HG02642 (cell line): ENCODE results near the gene CMTR1.

ENCODE experiments used
- ATAC-seq: cut with Tn5 transposase; IDR thresholded peaks from one replicate; pipeline ENCODE4 v1.9.1; 2021; ENCODE audit warnings: mild to moderate bottlenecking; ENCODE audit not compliant: unreplicated experiment, poor library complexity

CMTR1 gene

DNA sequence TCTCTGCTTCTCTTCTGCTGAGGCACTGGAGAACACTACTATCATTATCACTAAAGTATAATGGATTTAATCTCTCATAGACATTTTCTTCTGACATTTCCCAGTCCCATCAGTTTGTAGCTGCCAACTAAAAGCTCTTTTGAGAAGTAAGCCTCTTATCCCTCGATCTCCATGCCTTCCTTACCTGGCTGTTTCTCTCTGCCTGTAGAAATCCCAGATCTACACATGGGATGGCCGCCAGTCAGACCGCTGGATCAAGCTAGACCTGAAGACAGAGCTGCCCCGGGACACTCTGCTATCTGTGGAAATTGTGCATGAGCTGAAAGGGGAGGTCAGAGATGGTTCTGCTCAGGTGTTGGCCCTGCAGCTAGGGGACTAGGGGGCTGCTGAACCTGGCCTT is 41.3 kb downstream of the CMTR1 start:
- ATAC-seq = no peak

DNA sequence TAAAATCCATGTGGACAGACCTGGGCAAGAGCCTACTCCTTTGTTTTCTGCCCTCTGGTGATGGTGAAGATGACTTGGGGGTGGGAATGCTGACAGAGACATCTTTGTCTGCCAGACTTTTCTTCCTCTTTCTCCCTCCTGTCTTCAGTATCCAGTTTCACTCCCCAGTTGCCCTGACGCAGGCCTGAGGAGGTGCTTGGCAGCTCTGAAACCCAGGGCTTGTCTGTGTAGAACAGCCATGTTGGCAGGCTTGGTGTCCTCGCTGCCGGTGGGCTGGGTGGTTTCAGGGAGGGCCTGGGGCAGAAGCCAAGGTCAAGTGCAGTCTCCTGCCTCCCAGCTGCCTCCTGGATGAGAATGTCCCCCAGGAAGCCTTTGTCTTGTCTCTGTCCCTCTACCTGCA is 44.2 kb downstream of the CMTR1 start:
- ATAC-seq = no peak

DNA sequence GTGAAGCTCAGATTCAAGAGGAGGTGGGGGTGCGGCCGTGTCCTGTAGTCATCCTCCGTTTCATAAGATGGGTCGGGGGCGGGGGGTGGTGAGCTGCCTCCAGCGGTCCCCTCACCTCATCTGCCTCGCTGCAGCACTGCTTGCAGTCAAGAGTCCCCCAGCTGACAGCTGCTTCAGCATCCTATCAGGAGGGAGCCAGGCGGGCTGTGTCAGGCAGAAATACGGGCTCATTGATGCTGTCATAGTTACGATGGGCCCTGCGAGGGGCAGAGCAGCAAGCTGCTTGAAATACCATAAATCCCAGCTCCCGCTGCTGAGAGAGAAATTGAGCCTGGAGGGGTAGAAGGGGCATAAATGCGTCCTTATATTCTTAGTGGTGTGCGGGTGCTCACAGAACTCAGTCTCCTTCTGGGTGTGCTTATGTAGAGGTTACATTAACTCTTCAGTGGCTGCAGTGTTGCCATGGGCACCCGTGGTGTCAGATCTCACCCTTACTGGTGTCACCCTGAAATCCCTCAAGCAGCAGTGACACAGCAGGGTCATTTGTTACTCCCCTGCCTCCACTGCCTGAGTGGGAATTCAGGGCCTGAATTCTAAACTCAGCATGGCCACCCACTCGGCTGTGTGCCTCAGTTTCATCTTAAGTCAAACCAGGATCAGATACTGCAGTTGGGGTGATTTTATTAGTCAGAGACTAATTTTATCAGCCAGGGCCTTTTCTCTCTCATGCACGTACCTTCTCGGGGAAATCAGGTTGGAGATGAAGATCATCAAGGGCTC is 44.8 kb downstream of the CMTR1 start:
- ATAC-seq = no peak

GRCh38 chr6:37478827-37479226 is 45.8 kb downstream of the CMTR1 start:
- ATAC-seq = no peak

GRCh38 chr6:37479266-37479854 is 46.3 kb downstream of the CMTR1 start:
- no peak for ATAC-seq

DNA sequence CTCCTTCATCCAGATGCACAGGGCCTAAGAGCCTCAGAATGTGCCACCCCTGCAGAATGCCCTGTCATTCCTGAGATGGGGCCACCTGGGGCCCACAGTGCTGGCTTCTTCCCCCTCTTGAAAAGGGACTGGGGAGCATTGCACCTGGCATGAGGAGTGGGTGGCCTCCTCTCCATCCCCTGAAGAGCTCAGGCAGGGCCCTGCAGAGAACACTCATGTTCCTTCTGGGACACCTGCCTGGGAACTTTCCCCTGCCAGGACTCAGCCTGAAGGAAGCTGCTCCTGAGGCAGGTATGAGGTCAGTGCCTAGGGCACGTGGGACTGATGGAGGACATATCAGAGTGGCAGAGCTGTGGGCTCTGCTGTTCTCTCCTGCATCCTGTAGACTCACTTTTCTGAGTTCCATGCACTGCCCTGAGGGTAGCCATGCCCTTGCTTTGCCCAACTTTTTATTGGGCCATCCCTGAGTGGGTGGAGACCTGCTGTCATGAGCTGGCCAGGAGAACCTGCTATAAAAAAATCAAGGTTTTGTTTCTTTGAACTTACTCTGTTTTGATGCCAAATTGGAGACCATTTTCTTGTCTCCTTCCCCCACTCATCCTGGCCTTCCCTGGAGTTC is 47.2 kb downstream of the CMTR1 start:
- ATAC-seq = no peak

- ATAC-seq = no peak
Observed at GRCh38 chr6:37480951-37481534, 48.0 kb downstream of the CMTR1 start.

DNA sequence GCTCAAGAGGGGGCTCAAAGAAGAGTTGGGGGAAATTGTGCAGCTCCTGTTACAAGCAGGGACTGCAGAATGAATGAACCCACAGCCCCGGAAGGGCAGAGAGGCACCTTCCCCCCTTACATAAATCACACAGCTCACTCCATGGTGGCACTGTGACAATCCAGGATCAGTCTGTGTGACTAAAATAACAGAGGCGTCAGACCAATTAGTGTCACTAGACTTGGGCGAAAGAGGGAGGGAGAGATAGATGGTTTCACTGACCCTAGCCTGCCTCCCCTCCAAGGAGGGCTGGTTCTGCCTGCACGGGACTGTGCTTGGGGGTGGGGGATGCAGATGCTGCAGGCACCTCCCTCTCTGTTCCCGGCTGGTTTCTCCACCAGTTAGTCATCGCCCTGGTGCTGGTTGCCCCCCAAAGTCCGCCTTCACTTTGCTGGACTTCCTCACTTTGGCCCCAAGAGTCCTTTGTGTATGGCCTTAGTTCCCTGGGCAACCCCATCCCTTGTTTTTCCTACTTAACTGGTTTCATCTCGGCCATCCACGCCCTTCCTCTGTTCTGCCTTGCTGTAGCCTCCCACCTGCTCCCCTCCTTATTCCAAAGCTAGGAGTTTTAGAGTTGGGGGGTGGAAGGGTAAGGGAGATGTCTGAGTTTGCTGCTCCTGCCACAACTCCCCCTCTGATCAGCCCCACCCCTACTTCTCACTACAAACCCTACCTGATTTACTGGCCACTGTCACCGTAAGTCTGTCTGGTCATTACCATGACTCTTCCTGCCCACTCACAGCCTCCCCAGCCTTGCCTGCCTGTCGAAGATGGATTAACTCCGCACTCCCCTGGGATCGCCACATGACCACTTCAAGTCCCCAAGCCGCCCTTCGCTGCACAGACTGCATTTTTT is 48.9 kb downstream of the CMTR1 start:
- ATAC-seq = no peak

GRCh38 chr6:37482606-37483251 is 49.7 kb downstream of the CMTR1 start:
- no peak for ATAC-seq

GRCh38 chr6:37483252-37483901 is 50.4 kb downstream of the CMTR1 start:
- ATAC-seq = no peak

- peak; percentile 45 for ATAC-seq
Observed at GRCh38 chr6:37483917-37484785, 51.1 kb downstream of the CMTR1 start.

DNA sequence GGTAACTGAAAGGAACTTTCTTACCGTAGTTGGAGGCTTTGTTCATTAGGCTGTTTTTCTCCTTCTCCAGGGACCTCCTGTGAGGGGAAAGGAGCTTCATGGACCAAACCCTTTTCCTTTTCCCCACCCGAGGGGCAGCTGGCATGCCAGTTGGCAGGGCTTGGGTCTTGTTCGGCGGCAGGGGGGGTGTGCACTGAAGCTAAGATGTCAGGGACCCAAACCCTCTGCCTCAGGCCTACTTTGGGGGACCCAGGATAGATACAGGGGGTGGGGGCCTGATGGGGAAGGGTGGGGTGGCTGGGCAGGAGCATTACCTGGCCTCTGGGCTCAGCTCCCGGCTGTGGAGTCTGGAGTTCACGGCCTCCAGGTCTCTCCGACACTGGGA is 51.8 kb downstream of the CMTR1 start:
- no peak for ATAC-seq

- ATAC-seq = no peak
Observed at GRCh38 chr6:37485291-37485702, 52.3 kb downstream of the CMTR1 start.

DNA sequence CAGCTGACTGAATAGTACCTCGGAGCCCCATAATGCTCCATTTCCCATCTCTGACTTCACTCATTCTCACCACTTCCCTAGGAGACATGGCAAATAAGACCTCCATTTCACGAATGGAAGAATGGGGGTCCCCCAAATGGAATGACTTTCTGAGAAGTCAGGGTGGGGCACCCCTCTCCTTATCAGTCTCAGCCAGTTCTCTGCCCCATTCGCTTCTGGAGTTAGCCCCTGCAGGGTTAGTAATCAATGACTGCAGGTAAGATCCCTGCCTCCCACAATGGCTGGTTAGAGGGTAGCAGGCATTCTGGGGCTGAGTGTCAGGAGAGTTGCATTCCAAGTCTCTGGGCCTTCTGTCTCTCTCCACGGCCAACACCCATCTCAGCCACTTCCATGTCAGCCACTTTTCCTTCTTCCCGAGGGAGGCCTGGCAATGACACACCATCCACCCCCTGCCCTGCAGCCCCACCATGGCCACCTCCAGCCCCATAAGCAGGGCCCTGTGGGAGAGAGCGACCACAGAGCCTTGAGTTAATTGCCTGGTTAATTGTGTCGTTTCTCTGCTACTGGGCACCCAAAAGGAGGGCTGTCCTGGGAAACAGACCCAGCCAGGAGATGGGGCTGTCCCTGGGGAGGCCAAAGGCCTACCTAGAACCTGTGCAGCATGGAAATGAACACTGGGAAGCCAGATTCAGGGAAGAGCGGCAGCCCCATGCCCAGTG is 53.3 kb downstream of the CMTR1 start:
- no peak for ATAC-seq

- no peak for ATAC-seq
Observed at GRCh38 chr6:37487591-37488380, 54.8 kb downstream of the CMTR1 start.

DNA sequence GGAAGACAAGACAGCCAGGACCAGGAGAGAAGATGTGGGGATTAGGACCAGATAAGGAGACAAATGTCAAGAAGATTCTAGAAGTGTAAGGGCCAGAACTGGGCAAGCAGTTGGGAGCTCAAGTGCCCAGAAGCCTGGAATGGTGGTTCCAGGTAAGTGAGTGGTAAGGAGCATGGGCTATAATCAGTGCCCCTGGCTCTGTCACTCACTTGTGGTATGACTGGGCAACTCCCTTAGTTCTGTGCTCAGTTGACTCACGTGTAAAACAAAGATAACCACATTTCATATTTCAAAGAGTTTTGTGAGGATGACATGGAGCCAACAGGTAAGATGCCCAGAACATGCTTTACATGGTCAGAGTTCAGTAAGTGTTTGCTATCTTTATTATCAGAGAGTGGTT is 55.5 kb downstream of the CMTR1 start:
- ATAC-seq = no peak

DNA sequence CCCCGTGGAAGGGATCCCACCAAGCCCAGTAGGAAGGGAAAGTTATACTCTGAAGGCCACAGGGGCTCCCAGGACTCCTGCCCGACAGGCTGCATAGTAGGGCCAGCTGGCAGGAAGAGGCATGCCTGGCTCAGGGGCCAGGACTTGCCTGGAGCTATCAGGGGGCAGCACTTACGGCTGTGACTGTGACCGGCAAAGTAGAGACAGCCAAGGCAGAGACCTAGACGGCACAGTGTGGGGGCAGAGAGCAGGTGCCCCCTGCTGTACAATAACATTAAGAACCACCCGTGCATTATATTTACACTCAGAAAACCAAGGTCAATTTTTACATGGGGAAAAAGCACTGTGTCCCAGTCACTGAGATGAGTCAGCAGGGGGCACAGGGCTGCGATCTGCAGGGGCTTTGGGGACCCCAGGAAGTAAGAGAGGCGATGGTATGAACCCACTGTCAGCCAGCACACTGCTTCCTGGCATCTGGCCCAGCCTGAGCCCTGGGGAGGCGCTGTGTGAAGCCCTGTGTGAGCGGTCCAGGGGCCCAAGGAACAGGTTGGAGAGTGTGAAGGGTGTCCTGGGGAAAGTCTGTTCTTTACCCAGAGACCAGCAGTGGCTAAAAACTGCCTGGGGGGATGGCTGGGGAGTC is 56.8 kb downstream of the CMTR1 start:
- no peak for ATAC-seq
